Skin epidermis (tissue), 12 donors: ENCODE results near the gene PSMD1.
A peak's percentile ranks its signal among the peaks of the same experiment; 100 is the strongest.

Source experiments
- H3K27ac ChIP-seq, 21 experiments: fragments of 200-600 bp; sonication (generic) in 11 of 21; one replicate each; pipeline ENCODE4 v1.5.0; 2020; ENCODE audit warnings: mild to moderate bottlenecking in 3 of 21, inconsistent platforms in 2 of 21, moderate library complexity in 2 of 21
- H3K4me3 ChIP-seq, 7 experiments: fragments of 200-600 bp; sonication (generic) in 2 of 7; one replicate each; pipeline ENCODE4 v1.5.0; 2020; ENCODE audit warnings: inconsistent platforms in 2 of 7, mild to moderate bottlenecking in 2 of 7, moderate library complexity in 1 of 7

PSMD1 gene

DNA sequence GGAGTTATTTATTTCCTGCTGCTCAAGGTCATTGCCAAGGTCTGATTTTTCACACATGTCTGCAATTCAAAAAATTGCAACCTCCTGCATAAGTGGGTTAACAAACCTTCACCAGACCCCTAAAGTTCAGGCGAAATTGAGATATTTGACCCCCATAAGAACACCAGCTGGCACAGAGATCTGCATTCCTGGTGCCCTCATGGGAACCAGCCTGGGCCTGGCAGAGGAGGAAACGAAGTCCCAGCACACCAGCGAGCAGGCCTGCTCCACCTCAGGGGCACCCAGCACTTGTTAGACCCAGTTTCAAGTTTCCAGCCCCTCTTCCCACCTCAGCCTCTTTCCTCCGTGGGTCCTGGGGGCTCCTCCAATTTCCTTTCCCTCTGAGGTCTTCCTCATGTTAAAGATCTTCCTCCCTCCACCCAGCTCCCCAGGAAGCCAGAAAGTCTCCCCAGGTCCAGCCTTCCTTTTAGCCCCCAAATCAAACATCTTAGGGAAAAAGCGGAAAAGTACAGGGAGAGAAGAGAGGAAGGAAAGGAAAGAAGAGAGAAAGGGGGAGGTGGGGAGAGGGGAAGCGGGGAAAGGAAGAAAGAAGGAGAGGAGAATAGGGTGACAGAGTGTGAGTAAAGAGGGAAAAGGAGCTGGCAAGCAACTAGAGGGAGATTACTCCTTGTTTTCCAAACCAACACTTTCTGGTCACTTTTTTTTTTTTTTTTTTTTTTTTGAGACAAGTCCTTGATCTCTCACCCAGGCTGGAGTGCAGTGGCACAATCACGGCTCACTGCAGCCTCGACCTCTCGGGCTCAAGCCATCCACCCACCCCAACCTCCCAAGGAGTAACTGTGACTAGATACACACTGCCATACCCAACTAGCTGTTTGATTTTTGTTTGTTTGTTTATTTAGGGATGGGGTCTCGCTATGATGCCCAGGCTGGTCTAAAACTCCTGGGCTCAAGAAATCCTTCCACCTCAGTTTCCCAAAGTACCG is 23.2 kb upstream of the PSMD1 start:
- no peak overlapping the region for H3K27ac ChIP-seq
- no peak overlapping the region for H3K4me3 ChIP-seq

DNA sequence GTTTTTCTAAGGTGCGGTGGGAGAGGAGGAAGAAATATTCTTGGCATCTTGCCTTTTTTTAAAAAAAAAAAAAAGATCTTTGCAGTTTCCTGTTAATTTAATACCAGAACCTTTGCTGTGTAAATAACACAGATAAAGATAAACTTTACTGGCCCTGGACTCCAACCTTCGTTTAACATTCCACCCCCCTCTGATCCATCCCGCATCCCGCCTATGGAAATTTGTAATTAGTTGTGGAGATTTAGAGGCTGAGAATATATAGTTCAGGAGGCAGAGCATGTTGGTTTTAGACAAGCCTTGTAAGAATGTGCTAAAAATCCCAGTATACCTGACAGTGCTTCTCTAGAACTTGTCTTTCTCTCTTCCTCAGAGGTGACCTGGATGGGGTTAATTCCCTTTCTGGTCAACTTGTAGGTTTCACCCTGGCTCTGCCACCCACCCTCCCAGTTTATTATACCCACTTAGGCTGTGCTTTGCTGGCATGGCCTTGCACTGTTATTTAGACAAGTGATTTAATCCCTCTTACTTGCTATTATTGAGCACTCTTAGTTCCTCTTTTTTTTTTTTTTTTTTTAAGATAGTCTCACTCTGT is 22.3 kb upstream of the PSMD1 start:
- Histone ChIP-seq H3K4me3 (no peak overlapping the region), H3K27ac (no peak overlapping the region)

DNA sequence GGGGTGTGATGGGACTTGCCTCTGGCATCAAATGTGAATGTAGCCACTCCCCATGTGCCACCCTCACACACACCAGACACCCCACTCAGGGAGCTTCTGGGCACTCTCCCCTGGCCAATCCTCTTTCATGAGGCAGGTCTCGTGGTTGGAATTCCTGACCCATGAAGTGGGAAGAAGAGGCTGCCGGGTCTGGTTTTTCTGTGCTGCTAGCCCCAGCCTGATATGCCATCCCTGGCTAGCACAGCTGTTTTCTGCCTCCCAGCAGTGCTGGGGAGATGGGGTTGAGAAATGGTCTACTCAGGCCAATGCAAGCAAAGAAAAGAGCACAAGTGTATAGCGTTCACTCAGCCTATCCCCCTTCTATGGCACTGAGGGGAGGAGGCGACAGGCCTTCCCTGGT is 20.5 kb upstream of the PSMD1 start:
- Histone ChIP-seq H3K4me3 (no peak overlapping the region), H3K27ac (no peak overlapping the region)

DNA sequence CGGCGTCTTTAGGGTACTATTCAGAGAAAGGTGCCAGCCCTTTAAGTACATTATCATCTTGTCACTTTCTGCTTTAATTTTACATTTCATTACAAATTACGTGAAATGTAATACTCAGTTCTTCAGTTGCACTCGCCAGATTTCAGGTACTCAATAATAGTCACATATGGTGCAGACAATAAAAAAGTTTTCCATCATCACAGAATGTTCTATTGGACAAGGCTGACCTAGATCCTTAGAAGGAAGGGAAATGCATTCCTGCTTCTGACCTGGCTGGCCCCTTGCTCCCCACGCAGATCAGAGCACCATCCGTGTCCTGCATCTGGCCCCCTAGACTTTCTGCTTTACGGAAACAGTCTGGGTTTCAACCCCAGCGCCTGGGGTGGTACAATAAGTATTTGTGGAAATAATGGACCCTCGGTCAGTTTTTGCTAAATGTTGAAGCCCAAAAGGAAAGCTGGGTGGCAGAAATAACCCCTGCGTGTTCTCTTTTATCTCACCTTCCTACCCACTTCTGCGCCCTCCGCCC is 20.0 kb upstream of the PSMD1 start:
- H3K4me3 ChIP-seq, result no peak overlapping the region

DNA sequence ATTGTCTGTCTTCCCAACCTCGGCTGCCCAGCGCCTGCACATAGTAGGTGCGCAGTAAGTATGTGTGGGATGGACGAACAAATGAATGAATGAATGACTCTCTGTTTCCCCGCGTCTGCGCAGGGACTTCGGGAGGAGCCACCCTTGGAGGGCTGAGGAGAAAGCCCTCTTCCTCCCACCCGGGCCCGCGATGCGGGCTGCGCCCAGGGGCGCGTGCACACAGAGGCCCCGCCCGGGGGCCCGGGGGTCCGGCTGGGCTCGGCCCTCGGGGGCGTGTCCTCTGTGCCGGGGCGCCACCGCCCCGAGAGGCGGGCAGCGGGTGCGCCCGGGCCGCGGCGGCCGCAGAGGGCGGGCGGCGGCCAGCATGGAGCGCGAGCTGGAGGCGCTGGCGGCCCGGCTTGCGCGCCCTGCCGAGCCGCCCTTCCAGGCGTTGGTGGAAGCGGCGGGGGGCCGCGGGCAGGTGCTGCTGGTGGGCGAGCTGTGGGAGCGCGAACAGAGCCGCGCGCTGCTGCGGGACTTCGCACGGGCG is 19.4 kb upstream of the PSMD1 start, which contains the start of gene C2orf72:
C2orf72 (plus strand) TSS at position 322 of the 529 bp plus-strand sequence; CDS start at position 365, 43 bp downstream.
- peak within 1 kb of the TSS in 1 of 7 experiments; percentile 10 for H3K4me3 ChIP-seq
- no peak within 1 kb of the TSS for H3K27ac ChIP-seq

More for the DNA sequence above, 20.0 kb upstream of the PSMD1 start:
- no peak overlapping the region for H3K27ac ChIP-seq

DNA sequence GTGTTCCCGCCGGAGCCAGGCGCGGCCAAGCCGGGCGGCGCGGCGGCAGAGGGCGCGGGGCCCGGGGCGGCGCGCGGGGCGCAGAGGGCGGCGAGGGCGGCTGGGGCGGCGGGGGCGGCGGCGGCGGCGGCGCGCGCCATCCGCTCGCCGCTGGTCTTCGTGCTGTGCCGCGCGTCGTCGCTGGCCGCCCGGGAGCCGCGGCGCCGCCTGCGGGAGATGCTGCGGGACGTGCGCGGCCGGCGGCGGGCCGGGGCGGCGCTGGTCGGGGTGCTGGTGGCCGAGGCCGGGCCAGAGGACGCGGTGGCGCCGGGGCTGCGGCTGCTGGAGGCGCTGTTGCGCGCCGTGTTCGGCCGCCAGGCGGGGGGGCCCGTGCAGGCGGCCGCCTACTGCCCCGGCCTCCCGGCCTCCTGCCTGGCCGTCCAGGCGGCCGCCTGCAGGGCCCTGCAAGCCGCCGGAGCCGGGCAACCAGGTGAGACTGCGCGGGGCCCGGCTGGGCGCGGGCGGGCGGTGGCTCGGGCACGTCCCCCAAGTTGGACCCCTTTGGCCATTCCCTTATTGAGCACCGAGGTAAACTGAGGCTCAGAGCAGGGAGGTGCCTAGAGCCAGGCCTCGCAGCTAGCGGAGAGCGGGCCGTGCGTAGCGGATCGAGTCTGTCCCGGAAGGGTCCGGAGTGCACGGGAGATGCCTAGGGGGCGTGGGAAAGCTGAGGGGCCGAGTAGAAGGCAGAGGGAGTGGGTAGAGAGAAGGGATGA is 18.8 kb upstream of the PSMD1 start:
- H3K4me3 ChIP-seq, result no peak overlapping the region
- no peak overlapping the region for H3K27ac ChIP-seq

DNA sequence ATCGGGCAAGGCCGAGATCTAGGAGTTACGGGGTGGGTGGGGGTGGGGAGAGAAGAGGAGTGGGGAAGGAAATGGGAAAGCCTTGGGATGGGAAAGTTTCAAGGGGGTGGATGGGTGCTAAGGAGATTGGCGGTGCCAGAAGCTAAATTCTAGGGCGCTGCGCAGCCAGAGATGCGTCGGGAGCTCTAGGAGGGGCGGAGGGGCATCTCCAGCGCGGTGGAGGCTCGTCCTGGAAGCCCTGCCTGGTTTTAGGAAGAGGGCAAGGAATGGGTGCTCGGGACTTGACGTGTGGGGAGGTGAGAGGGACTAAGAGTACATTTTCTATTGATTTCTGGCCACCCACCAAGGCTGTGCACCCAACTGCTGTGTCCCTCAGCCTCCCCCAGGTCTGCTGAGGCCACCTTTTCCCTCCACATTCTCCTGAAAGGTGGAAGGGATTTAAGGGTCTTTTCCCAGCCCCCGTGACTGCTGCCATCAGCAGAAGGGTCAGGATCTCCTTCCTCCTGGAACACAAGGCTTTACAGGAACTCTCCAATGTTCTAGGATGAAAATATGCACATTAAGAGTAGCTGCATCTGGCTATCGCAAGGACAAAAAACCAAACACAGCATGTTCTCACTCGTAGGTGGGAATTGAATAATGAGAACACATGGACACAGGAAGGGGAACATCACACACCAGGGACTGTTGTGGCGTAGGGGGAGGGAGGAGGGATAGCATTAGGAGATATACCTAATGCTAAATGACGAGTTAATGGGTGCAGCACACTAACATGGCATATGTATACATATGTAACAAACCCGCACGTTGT is 18.0 kb upstream of the PSMD1 start:
- Histone ChIP-seq H3K4me3 (no peak overlapping the region), H3K27ac (no peak overlapping the region)

DNA sequence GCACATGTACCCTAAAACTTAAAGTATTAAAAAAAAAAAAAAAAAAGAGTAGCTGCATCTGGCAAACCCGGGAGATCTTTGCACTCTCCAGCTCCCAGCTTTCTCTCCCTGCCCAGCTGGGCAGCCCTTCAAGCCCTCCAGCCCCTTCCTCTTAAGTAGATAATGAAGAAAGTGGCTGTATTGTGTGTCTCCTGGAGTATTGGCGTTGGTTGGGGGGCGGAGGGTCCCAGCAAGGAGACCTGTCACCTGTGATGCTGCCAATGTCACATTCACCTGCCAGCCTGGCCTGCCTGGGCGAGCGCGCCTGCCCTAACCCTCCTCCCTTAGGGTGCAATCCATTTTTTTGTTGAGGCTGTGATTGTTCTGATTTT is 17.4 kb upstream of the PSMD1 start:
- no peak overlapping the region for H3K27ac ChIP-seq
- H3K4me3 ChIP-seq, result no peak overlapping the region

DNA sequence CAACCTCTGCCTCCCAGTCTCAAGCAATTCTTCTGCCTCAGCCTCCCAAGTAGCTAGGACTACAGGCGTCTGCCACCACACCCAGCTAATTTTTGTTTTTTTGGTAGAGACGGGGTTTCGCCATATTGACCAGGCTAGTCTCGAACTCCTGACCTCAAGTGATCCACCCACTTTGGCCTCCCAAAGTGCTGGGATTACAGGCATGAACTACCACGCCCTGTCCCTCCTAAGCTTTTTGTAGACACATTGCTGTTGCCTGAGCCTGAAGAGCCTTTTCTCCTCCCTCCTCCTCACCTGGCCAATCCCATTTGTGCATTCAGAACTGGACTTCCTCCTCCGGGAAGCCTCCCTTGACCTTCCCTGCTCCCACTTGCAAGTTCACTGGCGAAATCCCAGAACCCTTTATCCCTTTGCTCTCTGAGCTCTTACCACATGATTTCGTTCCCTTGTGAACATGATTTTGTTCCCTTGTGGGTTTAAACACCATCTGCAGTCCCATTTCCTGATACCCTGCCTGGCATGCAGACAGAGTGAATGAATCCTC is 16.8 kb upstream of the PSMD1 start:
- Histone ChIP-seq H3K4me3 (no peak overlapping the region), H3K27ac (no peak overlapping the region)

DNA sequence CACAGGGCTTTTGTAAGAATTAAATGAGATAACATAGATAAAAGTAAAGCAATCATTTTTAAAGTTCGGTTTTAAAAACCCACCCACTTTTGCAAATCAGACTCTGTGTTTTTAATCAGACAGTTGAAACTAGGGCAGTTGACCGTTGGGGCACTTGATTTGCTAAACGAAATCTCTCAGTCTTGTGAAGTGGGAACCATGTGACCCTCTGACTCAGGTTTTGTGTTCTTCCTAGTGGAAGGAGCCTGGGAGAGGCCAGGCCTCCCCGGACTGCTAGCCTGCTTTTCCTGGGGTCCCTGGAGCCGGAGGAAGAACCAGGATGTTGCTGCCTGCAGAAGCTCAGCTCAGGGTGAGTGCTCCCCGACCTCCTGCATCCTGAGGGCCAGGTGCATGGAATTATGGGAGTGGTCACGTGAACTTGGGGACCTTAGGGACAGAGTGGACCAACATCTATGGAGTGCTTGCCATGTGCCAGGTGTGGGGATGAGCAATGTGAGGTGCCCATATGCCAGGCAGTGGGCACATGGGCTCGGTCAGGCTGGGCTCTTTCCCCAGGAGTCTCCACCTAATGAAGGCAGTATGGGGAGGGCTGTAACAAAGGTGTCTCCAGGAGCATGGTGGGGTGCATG is 15.5 kb upstream of the PSMD1 start:
- Histone ChIP-seq H3K27ac (no peak overlapping the region), H3K4me3 (no peak overlapping the region)

DNA sequence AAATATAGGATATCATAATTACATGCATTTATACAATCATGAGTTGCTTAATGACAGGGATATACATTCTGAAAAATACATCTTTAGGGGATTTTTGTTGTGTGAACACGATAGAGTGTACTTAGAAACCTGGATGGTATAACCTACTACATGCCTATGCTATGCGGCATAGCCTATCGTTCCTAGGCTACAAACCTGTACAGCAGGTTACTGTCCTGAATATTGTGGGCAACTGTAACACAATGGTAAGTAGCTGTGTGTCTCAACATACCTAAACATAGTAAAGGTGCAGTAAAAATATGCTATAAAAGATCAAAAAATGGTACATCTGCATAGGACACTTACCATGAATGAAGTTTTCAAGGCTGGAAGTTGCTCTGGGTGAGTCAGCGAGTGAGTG is 12.9 kb upstream of the PSMD1 start:
- H3K4me3 ChIP-seq, result no peak overlapping the region
- no peak overlapping the region for H3K27ac ChIP-seq

DNA sequence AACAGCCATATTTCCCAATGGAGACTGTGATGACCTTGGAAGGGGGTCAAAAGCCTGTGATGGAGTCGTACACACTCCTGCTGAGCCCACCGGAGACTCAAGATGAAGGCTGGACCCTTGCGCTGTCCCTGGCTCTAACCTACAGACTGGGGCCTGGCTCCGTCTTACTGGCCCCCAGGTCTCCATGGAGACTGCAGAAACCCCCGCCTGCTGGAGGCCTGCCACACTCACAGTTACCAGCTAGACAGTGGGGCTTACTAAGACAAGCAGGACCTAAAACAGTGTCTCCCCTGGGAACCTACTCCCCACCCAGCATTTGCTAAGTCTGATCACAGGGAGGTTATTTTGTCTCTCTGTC is 9.8 kb upstream of the PSMD1 start:
- Histone ChIP-seq H3K4me3 (no peak overlapping the region), H3K27ac (no peak overlapping the region)

DNA sequence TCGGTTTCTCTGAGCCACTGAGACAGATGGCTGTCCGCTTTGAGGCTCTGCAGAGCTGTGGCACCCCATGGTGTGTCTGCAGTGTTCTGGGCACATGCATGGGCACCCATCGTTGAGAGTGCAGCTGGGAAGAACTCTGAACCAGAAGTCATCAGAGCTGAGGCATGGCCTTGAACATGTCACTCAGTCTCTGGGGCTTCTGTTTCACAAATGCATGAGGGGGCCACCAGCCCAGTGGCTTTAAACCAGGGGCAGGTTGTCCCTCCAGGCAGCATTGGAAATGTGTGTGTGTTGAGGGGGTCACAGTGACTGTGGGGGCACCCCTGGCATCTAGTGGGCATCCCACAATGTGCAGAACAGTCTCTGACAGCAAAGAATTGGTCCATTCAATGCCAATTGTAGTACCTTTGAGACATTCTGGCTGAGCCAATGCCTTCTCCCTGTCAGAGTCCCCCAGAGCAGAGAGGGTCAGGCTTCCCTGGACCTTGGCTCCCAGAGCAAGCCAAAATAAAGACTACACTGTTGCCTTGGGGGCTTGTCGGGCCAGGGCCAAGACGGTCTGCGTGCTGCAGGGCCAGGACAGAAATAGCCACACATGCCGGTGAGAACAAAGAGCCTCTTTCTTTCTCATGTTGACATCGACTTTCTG is 9.3 kb upstream of the PSMD1 start:
- H3K27ac ChIP-seq, result no peak overlapping the region
- no peak overlapping the region for H3K4me3 ChIP-seq

DNA sequence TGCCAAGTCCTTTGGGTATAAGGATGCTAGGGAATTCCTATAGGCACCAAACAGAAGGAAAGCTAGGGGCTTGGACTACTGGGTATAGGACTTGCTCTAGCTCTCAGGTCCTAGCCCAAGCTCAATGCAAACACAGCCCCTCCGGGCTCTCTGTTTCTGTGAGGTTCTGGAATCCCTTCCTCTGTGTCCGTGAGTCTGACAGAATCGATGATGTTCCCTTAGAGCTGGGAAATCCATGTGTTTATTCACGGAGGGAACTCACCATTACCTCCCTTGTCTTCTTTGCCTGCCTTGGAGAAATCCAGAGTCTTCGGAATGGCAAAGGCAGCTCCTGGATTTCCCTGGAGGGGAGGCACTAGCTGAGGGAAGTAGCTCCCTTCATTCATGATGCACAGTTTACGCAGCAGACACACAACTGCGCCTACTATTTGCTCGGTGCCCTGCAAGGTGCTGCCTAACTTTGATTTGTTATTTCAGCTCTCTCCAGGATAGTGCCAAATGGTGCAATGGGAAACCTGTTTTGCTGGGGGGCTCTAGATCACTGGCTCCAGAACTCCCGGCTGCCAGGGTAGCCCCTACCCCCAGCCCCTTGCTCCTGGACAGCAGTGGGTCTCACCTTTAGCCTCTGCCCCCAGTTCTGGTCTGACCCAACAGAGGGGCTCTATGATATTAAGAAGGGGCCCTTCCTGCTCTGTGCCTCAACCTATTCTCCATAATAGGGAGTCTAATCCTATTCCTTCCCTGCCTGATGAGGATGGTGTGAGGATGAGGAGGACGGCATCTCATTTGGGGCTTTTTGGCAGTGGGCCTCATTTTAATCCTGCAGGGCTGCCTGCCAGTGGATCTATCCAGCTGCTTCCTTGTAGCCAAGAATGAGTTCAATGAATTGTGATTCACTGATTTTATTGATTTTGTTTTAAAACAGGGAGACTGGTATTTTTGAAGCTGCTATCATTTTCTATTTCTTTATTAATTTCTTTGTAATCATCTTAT is 8.4 kb upstream of the PSMD1 start:
- Histone ChIP-seq H3K27ac (no peak overlapping the region), H3K4me3 (no peak overlapping the region)

DNA sequence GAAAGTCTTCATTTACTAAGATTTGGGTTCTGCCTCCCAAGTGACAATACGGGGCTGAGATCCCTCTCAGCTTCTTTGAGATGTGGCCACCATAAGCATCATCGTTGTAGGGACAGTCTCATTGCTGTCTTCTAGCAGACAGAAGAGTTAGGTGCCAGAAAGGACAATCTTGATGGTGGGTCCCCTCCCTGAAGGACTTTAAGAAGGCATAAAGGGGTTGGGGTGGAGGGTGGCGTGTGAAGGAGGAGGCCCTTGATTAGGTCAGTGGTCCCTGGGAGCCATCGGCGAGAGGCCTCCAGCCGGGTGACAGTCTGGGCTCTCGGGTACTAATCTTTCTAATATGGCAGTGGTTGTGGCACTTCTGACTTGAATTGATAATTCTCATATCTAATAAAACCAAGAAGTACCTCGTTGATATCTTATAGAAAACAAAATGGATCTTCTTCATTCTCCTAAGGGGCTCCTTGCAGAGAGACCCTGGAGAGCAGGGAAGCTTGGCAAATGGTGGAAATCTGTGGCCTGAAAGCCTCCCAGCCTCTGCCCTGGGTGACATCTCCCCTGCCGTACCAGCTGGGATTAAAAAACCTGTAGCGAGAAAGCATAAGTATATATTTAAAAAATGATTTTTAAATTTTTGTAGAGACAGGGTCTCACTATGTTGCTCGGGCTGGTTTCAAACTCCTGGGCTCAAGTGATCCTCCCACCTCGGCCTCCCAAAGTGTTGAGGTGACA is 7.2 kb upstream of the PSMD1 start:
- no peak overlapping the region for H3K4me3 ChIP-seq
- no peak overlapping the region for H3K27ac ChIP-seq
